ENCODE data around the gene S100A1. TPM values are rescaled to one million over a fixed set of nuclear protein-coding genes. Genes with fewer than 3 reads are reported as not detected.
A peak's percentile ranks its signal among the peaks of the same experiment; 100 is the strongest.

S100A1 gene
- total and polyA plus RNA-seq, 2 of the 13 experiments (the other 11 are each of a cell fraction or from before 2014, with no cell fraction given), result 120 to 251 TPM

GRCh38 chr1:153633754-153634665 lies 5.8 kb downstream of the S100A1 start, which contains the start of gene CHTOP (continued):
- TF ChIP-seq, protein P1, sequence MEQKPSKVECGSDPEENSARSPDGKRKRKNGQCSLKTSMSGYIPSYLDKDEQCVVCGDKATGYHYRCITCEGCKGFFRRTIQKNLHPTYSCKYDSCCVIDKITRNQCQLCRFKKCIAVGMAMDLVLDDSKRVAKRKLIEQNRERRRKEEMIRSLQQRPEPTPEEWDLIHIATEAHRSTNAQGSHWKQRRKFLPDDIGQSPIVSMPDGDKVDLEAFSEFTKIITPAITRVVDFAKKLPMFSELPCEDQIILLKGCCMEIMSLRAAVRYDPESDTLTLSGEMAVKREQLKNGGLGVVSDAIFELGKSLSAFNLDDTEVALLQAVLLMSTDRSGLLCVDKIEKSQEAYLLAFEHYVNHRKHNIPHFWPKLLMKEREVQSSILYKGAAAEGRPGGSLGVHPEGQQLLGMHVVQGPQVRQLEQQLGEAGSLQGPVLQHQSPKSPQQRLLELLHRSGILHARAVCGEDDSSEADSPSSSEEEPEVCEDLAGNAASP (CRISPR knock-in tag; IDR thresholded peaks at IDR 0.05; ENCODE audit: borderline replicate concordance), result 0 out of 2 replicates have a peak, but pooled peaks have one; percentile 21
- no peak for TF ChIP-seq RCOR2 (CRISPR knock-in tag; IDR thresholded peaks at IDR 0.05)
- no peak for TF ChIP-seq MZF1 (CRISPR knock-in tag; IDR thresholded peaks at IDR 0.05; ENCODE audit: borderline replicate concordance)
- TF ChIP-seq, protein P2, sequence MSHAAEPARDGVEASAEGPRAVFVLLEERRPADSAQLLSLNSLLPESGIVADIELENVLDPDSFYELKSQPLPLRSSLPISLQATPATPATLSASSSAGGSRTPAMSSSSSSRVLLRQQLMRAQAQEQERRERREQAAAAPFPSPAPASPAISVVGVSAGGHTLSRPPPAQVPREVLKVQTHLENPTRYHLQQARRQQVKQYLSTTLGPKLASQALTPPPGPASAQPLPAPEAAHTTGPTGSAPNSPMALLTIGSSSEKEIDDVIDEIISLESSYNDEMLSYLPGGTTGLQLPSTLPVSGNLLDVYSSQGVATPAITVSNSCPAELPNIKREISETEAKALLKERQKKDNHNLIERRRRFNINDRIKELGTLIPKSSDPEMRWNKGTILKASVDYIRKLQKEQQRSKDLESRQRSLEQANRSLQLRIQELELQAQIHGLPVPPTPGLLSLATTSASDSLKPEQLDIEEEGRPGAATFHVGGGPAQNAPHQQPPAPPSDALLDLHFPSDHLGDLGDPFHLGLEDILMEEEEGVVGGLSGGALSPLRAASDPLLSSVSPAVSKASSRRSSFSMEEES (CRISPR knock-in tag; IDR thresholded peaks at IDR 0.05), result no peak; the same call in 1 of the 2 replicates
- TF ChIP-seq RBM39 (IDR thresholded peaks at IDR 0.05; ENCODE audit: low read depth, low read length, poor library complexity, severe bottlenecking), result peak; percentile 51
- no peak for TF ChIP-seq ZFP41 (CRISPR knock-in tag; IDR thresholded peaks at IDR 0.05; ENCODE audit: borderline replicate concordance)
- peak; percentile 86 for TF ChIP-seq ZFY (CRISPR knock-in tag; IDR thresholded peaks at IDR 0.05)
- TF ChIP-seq, protein P3, sequence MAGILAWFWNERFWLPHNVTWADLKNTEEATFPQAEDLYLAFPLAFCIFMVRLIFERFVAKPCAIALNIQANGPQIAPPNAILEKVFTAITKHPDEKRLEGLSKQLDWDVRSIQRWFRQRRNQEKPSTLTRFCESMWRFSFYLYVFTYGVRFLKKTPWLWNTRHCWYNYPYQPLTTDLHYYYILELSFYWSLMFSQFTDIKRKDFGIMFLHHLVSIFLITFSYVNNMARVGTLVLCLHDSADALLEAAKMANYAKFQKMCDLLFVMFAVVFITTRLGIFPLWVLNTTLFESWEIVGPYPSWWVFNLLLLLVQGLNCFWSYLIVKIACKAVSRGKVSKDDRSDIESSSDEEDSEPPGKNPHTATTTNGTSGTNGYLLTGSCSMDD (CRISPR knock-in tag; IDR thresholded peaks at IDR 0.05), result no peak
- no peak for TF ChIP-seq TGIF2 (CRISPR knock-in tag; IDR thresholded peaks at IDR 0.05)
- no peak for TF ChIP-seq SIN3B (IDR thresholded peaks at IDR 0.05; ENCODE audit: low read length)
- no peak for TF ChIP-seq MXD1 (CRISPR knock-in tag; IDR thresholded peaks at IDR 0.05)
- TF ChIP-seq ZNF484 (CRISPR knock-in tag; IDR thresholded peaks at IDR 0.05; ENCODE audit: borderline replicate concordance, low read depth), result no peak
- TF ChIP-seq, protein P4, sequence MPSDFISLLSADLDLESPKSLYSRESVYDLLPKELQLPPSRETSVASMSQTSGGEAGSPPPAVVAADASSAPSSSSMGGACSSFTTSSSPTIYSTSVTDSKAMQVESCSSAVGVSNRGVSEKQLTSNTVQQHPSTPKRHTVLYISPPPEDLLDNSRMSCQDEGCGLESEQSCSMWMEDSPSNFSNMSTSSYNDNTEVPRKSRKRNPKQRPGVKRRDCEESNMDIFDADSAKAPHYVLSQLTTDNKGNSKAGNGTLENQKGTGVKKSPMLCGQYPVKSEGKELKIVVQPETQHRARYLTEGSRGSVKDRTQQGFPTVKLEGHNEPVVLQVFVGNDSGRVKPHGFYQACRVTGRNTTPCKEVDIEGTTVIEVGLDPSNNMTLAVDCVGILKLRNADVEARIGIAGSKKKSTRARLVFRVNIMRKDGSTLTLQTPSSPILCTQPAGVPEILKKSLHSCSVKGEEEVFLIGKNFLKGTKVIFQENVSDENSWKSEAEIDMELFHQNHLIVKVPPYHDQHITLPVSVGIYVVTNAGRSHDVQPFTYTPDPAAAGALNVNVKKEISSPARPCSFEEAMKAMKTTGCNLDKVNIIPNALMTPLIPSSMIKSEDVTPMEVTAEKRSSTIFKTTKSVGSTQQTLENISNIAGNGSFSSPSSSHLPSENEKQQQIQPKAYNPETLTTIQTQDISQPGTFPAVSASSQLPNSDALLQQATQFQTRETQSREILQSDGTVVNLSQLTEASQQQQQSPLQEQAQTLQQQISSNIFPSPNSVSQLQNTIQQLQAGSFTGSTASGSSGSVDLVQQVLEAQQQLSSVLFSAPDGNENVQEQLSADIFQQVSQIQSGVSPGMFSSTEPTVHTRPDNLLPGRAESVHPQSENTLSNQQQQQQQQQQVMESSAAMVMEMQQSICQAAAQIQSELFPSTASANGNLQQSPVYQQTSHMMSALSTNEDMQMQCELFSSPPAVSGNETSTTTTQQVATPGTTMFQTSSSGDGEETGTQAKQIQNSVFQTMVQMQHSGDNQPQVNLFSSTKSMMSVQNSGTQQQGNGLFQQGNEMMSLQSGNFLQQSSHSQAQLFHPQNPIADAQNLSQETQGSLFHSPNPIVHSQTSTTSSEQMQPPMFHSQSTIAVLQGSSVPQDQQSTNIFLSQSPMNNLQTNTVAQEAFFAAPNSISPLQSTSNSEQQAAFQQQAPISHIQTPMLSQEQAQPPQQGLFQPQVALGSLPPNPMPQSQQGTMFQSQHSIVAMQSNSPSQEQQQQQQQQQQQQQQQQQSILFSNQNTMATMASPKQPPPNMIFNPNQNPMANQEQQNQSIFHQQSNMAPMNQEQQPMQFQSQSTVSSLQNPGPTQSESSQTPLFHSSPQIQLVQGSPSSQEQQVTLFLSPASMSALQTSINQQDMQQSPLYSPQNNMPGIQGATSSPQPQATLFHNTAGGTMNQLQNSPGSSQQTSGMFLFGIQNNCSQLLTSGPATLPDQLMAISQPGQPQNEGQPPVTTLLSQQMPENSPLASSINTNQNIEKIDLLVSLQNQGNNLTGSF (CRISPR knock-in tag; IDR thresholded peaks at IDR 0.05), result no peak
- TF ChIP-seq, protein P5, sequence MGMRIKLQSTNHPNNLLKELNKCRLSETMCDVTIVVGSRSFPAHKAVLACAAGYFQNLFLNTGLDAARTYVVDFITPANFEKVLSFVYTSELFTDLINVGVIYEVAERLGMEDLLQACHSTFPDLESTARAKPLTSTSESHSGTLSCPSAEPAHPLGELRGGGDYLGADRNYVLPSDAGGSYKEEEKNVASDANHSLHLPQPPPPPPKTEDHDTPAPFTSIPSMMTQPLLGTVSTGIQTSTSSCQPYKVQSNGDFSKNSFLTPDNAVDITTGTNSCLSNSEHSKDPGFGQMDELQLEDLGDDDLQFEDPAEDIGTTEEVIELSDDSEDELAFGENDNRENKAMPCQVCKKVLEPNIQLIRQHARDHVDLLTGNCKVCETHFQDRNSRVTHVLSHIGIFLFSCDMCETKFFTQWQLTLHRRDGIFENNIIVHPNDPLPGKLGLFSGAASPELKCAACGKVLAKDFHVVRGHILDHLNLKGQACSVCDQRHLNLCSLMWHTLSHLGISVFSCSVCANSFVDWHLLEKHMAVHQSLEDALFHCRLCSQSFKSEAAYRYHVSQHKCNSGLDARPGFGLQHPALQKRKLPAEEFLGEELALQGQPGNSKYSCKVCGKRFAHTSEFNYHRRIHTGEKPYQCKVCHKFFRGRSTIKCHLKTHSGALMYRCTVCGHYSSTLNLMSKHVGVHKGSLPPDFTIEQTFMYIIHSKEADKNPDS (CRISPR knock-in tag; IDR thresholded peaks at IDR 0.05), result no peak
